Thyroid gland (tissue), 4 donors: Measurements from ENCODE around the gene BBIP1. TPM values are rescaled to one million over a fixed set of nuclear protein-coding genes. Genes with fewer than 3 reads are reported as not detected.

Experiments
- DNase-seq, 2 donors: peaks; one replicate each; pipeline ENCODE4 v3.0.0-alpha.2; 2019
- H3K27ac ChIP-seq, 3 donors: fragments of 200-600 bp; sonication (generic); 1 replicate in 2 of 3; 2 replicates in 1 of 3; pipeline ENCODE4 v1.5.1; 2016 to 2019; ENCODE audit warnings: mild to moderate bottlenecking in 1 of 3, moderate library complexity in 1 of 3
- H3K27me3 ChIP-seq: fragments of 200-600 bp; sonication (generic); one replicate; pipeline ENCODE4 v1.5.1; 2019
- H3K36me3 ChIP-seq, 2 donors: fragments of 200-600 bp; sonication (generic); one replicate each; pipeline ENCODE4 v1.5.1; 2016 to 2019
- H3K4me1 ChIP-seq, 2 donors: fragments of 200-600 bp; sonication (generic); one replicate each; pipeline ENCODE4 v1.5.1; 2017 to 2019
- H3K4me3 ChIP-seq, 3 donors: fragments of 200-600 bp; sonication (generic); replicated peaks in 1 of 3; 1 replicate in 2 of 3; 2 replicates in 1 of 3; pipeline ENCODE4 v1.5.1; 2016; ENCODE audit warnings: mild to moderate bottlenecking in 1 of 3
- H3K9me3 ChIP-seq: fragments of 200-600 bp; sonication (generic); one replicate; pipeline ENCODE4 v1.5.1; 2017
- CTCF ChIP-seq, 6 experiments: fragments of 200-600 bp in 3 of 6; fragments of 450-650 bp in 3 of 6; sonication (generic) in 3 of 6; IDR thresholded peaks; one replicate each; pipeline ENCODE4 v1.5.1; 2016 to 2019; ENCODE audit warnings: antibody characterized with exemption in 6 of 6, mild to moderate bottlenecking in 2 of 6, inconsistent platforms in 1 of 6, moderate library complexity in 1 of 6
- POLR2A ChIP-seq, 2 donors: fragments of 450-650 bp; IDR thresholded peaks; one replicate each; pipeline ENCODE4 v1.6.1; 2017; ENCODE audit warnings: antibody characterized with exemption in 2 of 2, mild to moderate bottlenecking in 2 of 2, moderate library complexity in 1 of 2
- WGBS, 2 donors: methylation state at CpG; one replicate each; pipeline ENCODE4 v1.1.5; 2017; 5-methylcytosine and 5-hydroxymethylcytosine counted together
- intact Hi-C: fragments of 100-400 bp; cut with DNase I; formaldehyde crosslinking; loops from one replicate; pipeline ENCODE4 v1.15.1; 2023
- total RNA-seq, 4 donors: library from RNA; depleted of rRNA; stranded (reverse); fragments of >200 nt; gene quantifications; one replicate each; pipeline ENCODE4 v1.2.3, GENCODE V29; 2016

BBIP1 gene
- total RNA-seq, 4 donors from 2014 or later = 27.3 to 48.4 (median 34.1) TPM

- no peaks in the 10 kb centered on the region for H3K9me3 ChIP-seq
- intact Hi-C loops = no loop called here
- H3K27me3 ChIP-seq = no peaks in the 10 kb centered on the region
- peak overlapping the region in 2 of 3 donors; percentile 96 to 100 for H3K27ac ChIP-seq
- H3K36me3 ChIP-seq = peaks cover 4 to 6% of the 10 kb centered on the region in 2 donors
- TF ChIP-seq CTCF (IDR thresholded peaks at IDR 0.05) = no peak
- no peak for TF ChIP-seq POLR2A (IDR thresholded peaks at IDR 0.05)
- no peak overlapping the region for H3K4me3 ChIP-seq
- DNase-seq = no peak
- H3K4me1 ChIP-seq = peaks cover 22 to 34% of the 10 kb centered on the region in 2 donors
- 91 to 99% methylated on average over 1 of the region's 1 CpG for WGBS, 2 donors
These were observed 42.2 kb downstream of the BBIP1 start for GRCh38 chr10:110876788-110877187.

GRCh38 chr10:110876000-110876399 is 43.0 kb downstream of the BBIP1 start:
- DNase-seq = peak in 1 of 2 donors; percentile 22
- TF ChIP-seq POLR2A (IDR thresholded peaks at IDR 0.05) (peak in 1 of 2 donors; percentile 33), CTCF (IDR thresholded peaks at IDR 0.05) (no peak)
- H3K4me1 ChIP-seq = peaks cover 25 to 32% of the 10 kb centered on the region in 2 donors
- intact Hi-C loops = no loop called here
- WGBS, 2 donors = 68 to 71% methylated on average over 2 of the region's 2 CpGs
- H3K27ac ChIP-seq = peak overlapping the region; percentile 96 to 100 (median 99)
- peaks cover 0 to under 1% of the 10 kb centered on the region in 2 donors for H3K36me3 ChIP-seq
- peak overlapping the region in 1 of 3 donors; percentile 2 for H3K4me3 ChIP-seq
- no peaks in the 10 kb centered on the region for H3K9me3 ChIP-seq
- H3K27me3 ChIP-seq = no peaks in the 10 kb centered on the region

- H3K4me1 ChIP-seq = peaks cover 19 to 20% of the 10 kb centered on the region in 2 donors
- 43 to 55% methylated on average over 2 of the region's 2 CpGs for WGBS, 2 donors
These were observed 45.0 kb downstream of the BBIP1 start for GRCh38 chr10:110873951-110874350.

GRCh38 chr10:110872984-110873923 is 45.7 kb downstream of the BBIP1 start:
- Histone ChIP-seq H3K4me3 (peak overlapping the region; percentile 77 to 99 (median 80)), H3K4me1 (peaks cover 20 to 23% of the 10 kb centered on the region in 2 donors), H3K27me3 (no peaks in the 10 kb centered on the region), H3K36me3 (no peaks in the 10 kb centered on the region), H3K27ac (peak overlapping the region; percentile 96 to 100 (median 99)), H3K9me3 (no peaks in the 10 kb centered on the region)
- TF ChIP-seq CTCF (IDR thresholded peaks at IDR 0.05) = no peak
- no peak for TF ChIP-seq POLR2A (IDR thresholded peaks at IDR 0.05)
- intact Hi-C loops = no loop called here
- 2% methylated on average over 16 of the region's 16 CpGs for WGBS, 2 donors
- no peak for DNase-seq

More at GRCh38 chr10:110873951-110874350, 45.0 kb downstream of the BBIP1 start:
- no peak for DNase-seq
- intact Hi-C loops = no loop called here
- Histone ChIP-seq H3K4me3 (peak overlapping the region in 2 of 3 donors; percentile 80 to 99), H3K36me3 (no peaks in the 10 kb centered on the region), H3K9me3 (no peaks in the 10 kb centered on the region), H3K27me3 (no peaks in the 10 kb centered on the region), H3K27ac (peak overlapping the region; percentile 96 to 100 (median 99))
- TF ChIP-seq CTCF (IDR thresholded peaks at IDR 0.05) (no peak), POLR2A (IDR thresholded peaks at IDR 0.05) (no peak)
